Measurements from ENCODE around the gene GALR1.
"Not testable (repeated sequence)": the region's sequence is repeated elsewhere in the genome, so short reads cannot be mapped to it uniquely, and the experiment has no call there.

The GALR1 gene

DNA sequence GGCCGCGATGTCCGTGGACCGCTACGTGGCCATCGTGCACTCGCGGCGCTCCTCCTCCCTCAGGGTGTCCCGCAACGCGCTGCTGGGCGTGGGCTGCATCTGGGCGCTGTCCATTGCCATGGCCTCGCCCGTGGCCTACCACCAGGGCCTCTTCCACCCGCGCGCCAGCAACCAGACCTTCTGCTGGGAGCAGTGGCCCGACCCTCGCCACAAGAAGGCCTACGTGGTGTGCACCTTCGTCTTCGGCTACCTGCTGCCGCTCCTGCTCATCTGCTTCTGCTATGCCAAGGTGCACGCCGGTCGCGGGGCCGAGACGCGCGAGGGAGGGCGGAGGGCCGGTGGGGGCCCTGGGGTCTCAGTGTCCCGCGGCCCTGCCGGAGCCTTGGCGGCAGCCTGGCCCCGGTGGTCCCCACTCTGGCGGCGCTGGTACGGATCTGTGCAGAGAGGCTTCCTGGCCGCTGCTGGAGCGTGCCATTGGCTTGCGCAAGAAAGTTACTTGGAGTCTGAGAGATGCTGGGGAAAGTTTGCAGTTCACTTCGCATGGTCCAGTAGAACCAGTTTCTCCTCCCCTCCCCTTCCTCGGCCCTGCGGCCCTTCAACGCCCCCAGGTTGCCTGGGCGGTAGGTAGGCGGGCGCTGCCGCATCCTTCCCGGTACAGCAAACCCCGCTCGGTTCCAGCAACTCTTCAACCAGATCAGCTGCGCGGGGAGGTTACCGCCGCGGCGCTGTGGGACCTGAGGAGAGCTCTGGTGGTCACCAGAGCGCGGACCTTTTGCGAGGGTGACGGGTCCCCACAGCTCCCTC is 1.5 kb downstream of the GALR1 start:
- no peak for DNase-seq (ENCODE audit: low read depth)

DNA sequence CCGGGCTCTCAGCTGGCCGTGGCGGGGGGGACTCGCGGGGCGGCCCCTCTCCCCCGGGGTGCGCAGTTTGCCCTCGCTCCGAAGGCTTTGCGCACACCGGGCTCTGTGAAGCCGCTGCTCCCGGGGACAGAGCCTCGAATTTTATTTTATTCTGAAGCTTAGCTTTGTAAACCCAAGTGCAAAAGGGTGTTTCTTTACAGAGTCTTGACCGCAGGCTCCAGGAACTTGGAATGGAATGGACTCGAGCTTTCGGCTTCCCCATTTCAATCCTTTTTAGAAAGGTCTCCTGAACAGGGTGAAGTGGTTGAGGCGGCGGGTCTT is 2.0 kb downstream of the GALR1 start:
- no peak for DNase-seq (ENCODE audit: low read depth)

- DNase-seq (ENCODE audit: low read depth), result no peak
Observed at GRCh38 chr18:77254711-77255405, 5.2 kb downstream of the GALR1 start.

GRCh38 chr18:77255426-77256105 is 5.9 kb downstream of the GALR1 start:
- DNase-seq (ENCODE audit: low read depth), result no peak

GRCh38 chr18:77262643-77263465 is 13.2 kb downstream of the GALR1 start:
- no peak for DNase-seq (ENCODE audit: low read depth)

DNA sequence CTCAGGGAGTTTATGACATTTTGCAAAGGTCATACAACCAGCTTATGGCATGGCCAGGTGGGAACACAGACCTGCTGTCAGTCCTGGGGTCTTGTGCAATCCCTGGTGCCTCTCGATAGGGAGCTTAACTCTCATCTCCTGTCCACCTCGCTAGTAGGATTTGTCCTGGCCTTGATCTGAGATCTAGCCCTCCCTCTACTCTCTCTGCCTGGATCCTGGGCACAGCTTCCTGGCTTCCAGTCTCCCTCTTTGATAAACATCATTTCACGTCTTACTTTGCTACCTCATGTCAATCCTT is 13.8 kb downstream of the GALR1 start:
- DNase-seq (ENCODE audit: low read depth), result no peak

- DNase-seq (ENCODE audit: low read depth), result no peak
Observed at GRCh38 chr18:77267969-77268368, 18.3 kb downstream of the GALR1 start.

GRCh38 chr18:77268456-77268855 is 18.8 kb downstream of the GALR1 start:
- DNase-seq (ENCODE audit: low read depth), result no peak

GRCh38 chr18:77271576-77272481 is 22.2 kb downstream of the GALR1 start:
- no peak for DNase-seq (ENCODE audit: low read depth)

- DNase-seq (ENCODE audit: low read depth), result not testable (repeated sequence)
Observed at GRCh38 chr18:77290841-77291240, 41.2 kb downstream of the GALR1 start.

DNA sequence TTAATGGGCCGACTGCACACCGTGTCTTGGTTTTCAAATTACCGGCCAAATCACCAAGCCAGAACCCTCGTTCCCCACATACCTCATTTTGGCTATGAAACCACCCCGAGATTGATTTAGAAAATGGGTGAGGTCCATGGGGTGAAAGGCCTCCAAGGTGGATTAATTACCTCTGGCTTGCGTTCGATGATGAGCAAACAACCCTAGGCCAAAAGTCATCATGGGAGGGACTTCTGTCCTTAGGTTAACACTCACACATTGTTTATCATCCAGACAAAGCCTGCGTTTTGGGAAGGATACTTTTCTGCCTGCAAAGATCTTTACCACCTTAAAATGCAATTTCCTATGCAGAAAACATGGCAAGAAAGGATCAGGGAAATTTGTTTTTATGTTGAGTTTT is 48.5 kb downstream of the GALR1 start:
- DNase-seq (ENCODE audit: low read depth), result no peak

GRCh38 chr18:77299706-77300105 is 50.1 kb downstream of the GALR1 start:
- no peak for DNase-seq (ENCODE audit: low read depth)

- DNase-seq (ENCODE audit: low read depth), result no peak
Observed at GRCh38 chr18:77300579-77300978, 50.9 kb downstream of the GALR1 start.

DNA sequence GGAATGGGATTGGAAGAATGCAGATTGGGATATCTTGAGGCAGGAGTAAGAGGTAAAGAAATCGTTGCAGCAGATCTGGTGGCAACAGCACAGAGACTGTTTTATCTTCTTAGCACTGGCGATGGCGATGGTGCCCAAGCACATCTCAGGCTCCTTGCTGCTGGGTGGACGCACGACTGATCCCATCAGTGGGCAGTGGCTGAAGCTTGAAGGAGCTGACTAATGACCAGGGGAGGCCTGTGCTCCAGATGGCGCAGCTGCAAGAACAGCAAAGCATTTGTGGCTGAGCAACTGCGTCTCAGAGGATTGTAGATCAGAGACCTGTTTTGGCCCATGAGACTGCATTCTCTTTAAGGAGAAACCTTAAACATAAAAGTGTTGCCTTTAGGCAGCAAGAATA is 54.6 kb downstream of the GALR1 start:
- DNase-seq (ENCODE audit: low read depth), result no peak

- no peak for DNase-seq (ENCODE audit: low read depth)
Observed at GRCh38 chr18:77305676-77306075, 56.0 kb downstream of the GALR1 start.

DNA sequence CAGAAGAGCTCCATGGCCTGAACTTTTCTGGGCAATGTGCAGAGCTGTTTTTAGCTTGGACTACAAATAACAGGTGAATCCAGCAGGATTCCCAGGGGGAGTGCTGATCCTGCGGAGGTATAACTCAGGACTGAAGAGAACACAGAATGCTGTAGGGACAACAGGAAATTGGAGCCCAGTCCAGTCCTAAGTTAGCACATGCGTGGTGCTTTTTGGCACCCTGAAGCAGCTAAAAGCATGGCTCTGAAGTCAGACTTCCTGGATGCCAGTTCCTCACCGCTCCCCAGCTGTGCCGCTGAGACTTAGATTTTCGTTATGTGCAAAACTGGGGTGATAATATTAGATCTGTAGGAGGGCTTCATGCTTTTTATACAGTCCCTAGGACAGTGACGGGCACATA is 58.6 kb downstream of the GALR1 start:
- no peak for DNase-seq (ENCODE audit: low read depth)

GRCh38 chr18:77314511-77314910 is 64.9 kb downstream of the GALR1 start:
- no peak for DNase-seq (ENCODE audit: low read depth)

GRCh38 chr18:77314952-77315351 is 65.3 kb downstream of the GALR1 start:
- no peak for DNase-seq (ENCODE audit: low read depth)

GRCh38 chr18:77316008-77316407 is 66.4 kb downstream of the GALR1 start:
- no peak for DNase-seq (ENCODE audit: low read depth)

DNA sequence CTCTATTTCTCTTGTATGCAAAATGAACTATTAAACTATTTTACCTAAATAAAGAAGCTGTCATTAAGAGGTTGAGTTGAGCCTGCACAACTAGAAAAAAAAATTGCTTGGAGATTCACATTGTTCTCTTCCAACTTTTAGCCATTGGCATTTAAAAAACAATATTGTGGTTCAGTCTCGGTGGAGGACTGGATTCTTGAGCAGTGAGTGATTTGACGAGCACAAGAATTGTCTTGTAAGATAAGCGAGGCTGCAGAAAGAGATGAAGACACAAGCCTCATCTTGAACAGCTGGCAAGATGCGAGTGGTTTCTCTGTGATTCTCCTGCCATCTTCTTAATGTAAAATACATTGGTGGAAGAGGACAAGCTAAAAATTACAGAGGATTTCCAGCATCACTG is 67.0 kb downstream of the GALR1 start:
- DNase-seq (ENCODE audit: low read depth), result no peak

- no peak for DNase-seq (ENCODE audit: low read depth)
Observed at GRCh38 chr18:77320971-77321559, 71.4 kb downstream of the GALR1 start.

All from activated T-cell treated with anti-CD3 and anti-CD28 coated beads for 48 hours (primary cell).